ENCODE measurements around the gene C2CD2. TPM values are rescaled to one million over a fixed set of nuclear protein-coding genes. Genes with fewer than 3 reads are reported as not detected.

The C2CD2 gene
- total RNA-seq, 6 donors from 2014 or later, result 9.6 to 34.6 (median 22.0) TPM

- DNase-seq (peak in 1 of 2 donors; percentile 61), ATAC-seq (ENCODE audit: low FRiP score in 2 of 2) (no peak)
- Histone ChIP-seq H3K36me3 (peaks cover 10 to 78% (median 34%) of the 10 kb centered on the region in 4 donors), H3K4me3 (no peak overlapping the region), H3K27me3 (no peaks in the 10 kb centered on the region), H3K4me1 (no peaks in the 10 kb centered on the region), H3K9me3 (no peaks in the 10 kb centered on the region), H3K27ac (no peak overlapping the region)
- 81 to 84% methylated on average over 21 to 23 of the region's 23 CpGs for WGBS, 2 donors
- TF ChIP-seq EP300 (IDR thresholded peaks at IDR 0.05), result no peak
- no peak for TF ChIP-seq CTCF (IDR thresholded peaks at IDR 0.05)
- no peak for TF ChIP-seq POLR2AphosphoS5 (IDR thresholded peaks at IDR 0.05)
- no peak for TF ChIP-seq POLR2A (IDR thresholded peaks at IDR 0.05)
Observed at GRCh38 chr21:41903559-41904351, 50.1 kb downstream of the C2CD2 start.

GRCh38 chr21:41902946-41903345, 50.9 kb downstream of the C2CD2 start:
- TF ChIP-seq POLR2A (IDR thresholded peaks at IDR 0.05) (no peak), POLR2AphosphoS5 (IDR thresholded peaks at IDR 0.05) (no peak), CTCF (IDR thresholded peaks at IDR 0.05) (no peak), EP300 (IDR thresholded peaks at IDR 0.05) (no peak)
- Histone ChIP-seq H3K27me3 (no peaks in the 10 kb centered on the region), H3K9me3 (no peaks in the 10 kb centered on the region), H3K27ac (no peak overlapping the region), H3K4me1 (no peaks in the 10 kb centered on the region), H3K36me3 (peaks cover 10 to 83% (median 37%) of the 10 kb centered on the region in 4 donors), H3K4me3 (no peak overlapping the region)
- WGBS, 2 donors, result 94 to 95% methylated on average over 4 to 8 of the region's 8 CpGs
- no peak for ATAC-seq (ENCODE audit: low FRiP score in 2 of 2)
- no peak for DNase-seq

GRCh38 chr21:41901782-41902181, 52.0 kb downstream of the C2CD2 start:
- DNase-seq (no peak), ATAC-seq (ENCODE audit: low FRiP score in 2 of 2) (no peak)
- H3K27ac ChIP-seq, result no peak overlapping the region
- TF ChIP-seq POLR2A (IDR thresholded peaks at IDR 0.05), result no peak
- no peak for TF ChIP-seq POLR2AphosphoS5 (IDR thresholded peaks at IDR 0.05)
- no peak for TF ChIP-seq EP300 (IDR thresholded peaks at IDR 0.05)
- no peak for TF ChIP-seq CTCF (IDR thresholded peaks at IDR 0.05)
- H3K9me3 ChIP-seq, result no peaks in the 10 kb centered on the region
- 90 to 94% methylated on average over 3 of the region's 3 CpGs for WGBS, 2 donors
- H3K4me1 ChIP-seq, result no peaks in the 10 kb centered on the region
- peaks cover 6 to 79% (median 32%) of the 10 kb centered on the region in 4 donors for H3K36me3 ChIP-seq
- H3K27me3 ChIP-seq, result no peaks in the 10 kb centered on the region
- no peak overlapping the region for H3K4me3 ChIP-seq

- no peaks in the 10 kb centered on the region for H3K4me1 ChIP-seq
- TF ChIP-seq POLR2A (IDR thresholded peaks at IDR 0.05) (no peak), POLR2AphosphoS5 (IDR thresholded peaks at IDR 0.05) (peak in 1 of 2 donors; percentile 14), EP300 (IDR thresholded peaks at IDR 0.05) (peak in 1 of 4 donors; percentile 81)
- ATAC-seq (ENCODE audit: low FRiP score in 2 of 2) (peak in 1 of 2 donors; percentile 25), DNase-seq (no peak)
- H3K9me3 ChIP-seq, result no peaks in the 10 kb centered on the region
- H3K36me3 ChIP-seq, result peaks cover 2 to 75% (median 27%) of the 10 kb centered on the region in 4 donors
- WGBS, 2 donors, result 65 to 73% methylated on average over 12 of the region's 12 CpGs
- no peaks in the 10 kb centered on the region for H3K27me3 ChIP-seq
- H3K27ac ChIP-seq, result peak overlapping the region in 1 of 4 donors; percentile 17
- H3K4me3 ChIP-seq, result no peak overlapping the region
Observed at GRCh38 chr21:41901099-41901498, 52.7 kb downstream of the C2CD2 start.

- WGBS, 2 donors, result 84 to 87% methylated on average over 6 of the region's 6 CpGs
- no peak for TF ChIP-seq EP300 (IDR thresholded peaks at IDR 0.05)
- TF ChIP-seq POLR2AphosphoS5 (IDR thresholded peaks at IDR 0.05), result no peak
- TF ChIP-seq POLR2A (IDR thresholded peaks at IDR 0.05), result no peak
- TF ChIP-seq CTCF (IDR thresholded peaks at IDR 0.05), result no peak
- H3K27me3 ChIP-seq, result no peaks in the 10 kb centered on the region
- DNase-seq (no peak), ATAC-seq (ENCODE audit: low FRiP score in 2 of 2) (no peak)
- no peak overlapping the region for H3K4me3 ChIP-seq
- H3K27ac ChIP-seq, result no peak overlapping the region
- peaks cover 0 to 75% (median 24%) of the 10 kb centered on the region in 4 donors for H3K36me3 ChIP-seq
- H3K9me3 ChIP-seq, result no peaks in the 10 kb centered on the region
- no peaks in the 10 kb centered on the region for H3K4me1 ChIP-seq
Observed at GRCh38 chr21:41900401-41900800, 53.4 kb downstream of the C2CD2 start.
